Measurements from ENCODE around the gene NBPF3.
"Not testable (repeated sequence)": the region's sequence is repeated elsewhere in the genome, so short reads cannot be mapped to it uniquely, and the experiment has no call there.

Gene NBPF3

DNA sequence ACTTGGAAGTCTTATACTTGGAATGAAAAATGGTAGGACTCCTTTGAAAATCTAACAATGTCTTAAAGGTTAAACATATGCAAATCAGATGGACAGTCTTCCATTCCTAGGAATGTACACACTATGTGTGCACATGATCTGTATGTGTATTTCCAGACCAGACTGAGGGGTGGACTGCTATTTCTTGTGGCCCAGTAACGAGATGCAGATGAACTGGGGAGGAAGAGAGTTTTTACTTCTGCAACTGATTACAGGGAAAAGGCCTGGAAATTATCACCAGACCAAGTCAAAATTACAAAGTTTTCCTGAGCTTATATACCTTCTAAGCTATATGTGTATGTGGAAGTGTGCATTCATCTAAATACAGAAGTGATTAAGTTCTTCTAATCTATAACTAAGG, 17.7 kb downstream of the NBPF3 start:
- Histone ChIP-seq H2AFZ (ENCODE audit: low read depth) (no peak overlapping the region), H3K27ac (no peak overlapping the region), H4K20me1 (ENCODE audit: insufficient read depth) (no peaks in the 10 kb centered on the region), H3K27me3 (ENCODE audit: insufficient read depth, low read depth) (no peaks in the 10 kb centered on the region), H3K4me2 (no peak overlapping the region), H3K79me2 (ENCODE audit: insufficient read depth, low read depth) (no peaks in the 10 kb centered on the region), H3K36me3 (ENCODE audit: insufficient read depth) (no peaks in the 10 kb centered on the region), H3K4me3 (IDR thresholded peaks at IDR 0.05; ENCODE audit: insufficient read depth, low read depth, low read length) (no peak overlapping the region), H3K9ac (no peak overlapping the region), H3K4me1 (ENCODE audit: low read depth, poor library complexity, severe bottlenecking) (no peaks in the 10 kb centered on the region)
- TF ChIP-seq, protein P1, sequence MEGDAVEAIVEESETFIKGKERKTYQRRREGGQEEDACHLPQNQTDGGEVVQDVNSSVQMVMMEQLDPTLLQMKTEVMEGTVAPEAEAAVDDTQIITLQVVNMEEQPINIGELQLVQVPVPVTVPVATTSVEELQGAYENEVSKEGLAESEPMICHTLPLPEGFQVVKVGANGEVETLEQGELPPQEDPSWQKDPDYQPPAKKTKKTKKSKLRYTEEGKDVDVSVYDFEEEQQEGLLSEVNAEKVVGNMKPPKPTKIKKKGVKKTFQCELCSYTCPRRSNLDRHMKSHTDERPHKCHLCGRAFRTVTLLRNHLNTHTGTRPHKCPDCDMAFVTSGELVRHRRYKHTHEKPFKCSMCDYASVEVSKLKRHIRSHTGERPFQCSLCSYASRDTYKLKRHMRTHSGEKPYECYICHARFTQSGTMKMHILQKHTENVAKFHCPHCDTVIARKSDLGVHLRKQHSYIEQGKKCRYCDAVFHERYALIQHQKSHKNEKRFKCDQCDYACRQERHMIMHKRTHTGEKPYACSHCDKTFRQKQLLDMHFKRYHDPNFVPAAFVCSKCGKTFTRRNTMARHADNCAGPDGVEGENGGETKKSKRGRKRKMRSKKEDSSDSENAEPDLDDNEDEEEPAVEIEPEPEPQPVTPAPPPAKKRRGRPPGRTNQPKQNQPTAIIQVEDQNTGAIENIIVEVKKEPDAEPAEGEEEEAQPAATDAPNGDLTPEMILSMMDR (conservative IDR thresholded peaks at IDR 0.05; ENCODE audit: low read depth, low read length): no peak

- not testable (repeated sequence) for H3K4me2 ChIP-seq; H3K27ac ChIP-seq; H3K27me3 ChIP-seq (ENCODE audit: insufficient read depth, low read depth); H4K20me1 ChIP-seq (ENCODE audit: insufficient read depth); H3K36me3 ChIP-seq (ENCODE audit: insufficient read depth); H3K4me3 ChIP-seq (IDR thresholded peaks at IDR 0.05; ENCODE audit: insufficient read depth, low read depth, low read length); H3K9ac ChIP-seq; H3K4me1 ChIP-seq (ENCODE audit: low read depth, poor library complexity, severe bottlenecking); H2AFZ ChIP-seq (ENCODE audit: low read depth); H3K79me2 ChIP-seq (ENCODE audit: insufficient read depth, low read depth)
Measured at GRCh38 chr1:21465127-21465526, 25.2 kb downstream of the NBPF3 start.

- H3K4me2 ChIP-seq; H3K36me3 ChIP-seq (ENCODE audit: insufficient read depth); H3K4me1 ChIP-seq (ENCODE audit: low read depth, poor library complexity, severe bottlenecking); H3K4me3 ChIP-seq (IDR thresholded peaks at IDR 0.05; ENCODE audit: insufficient read depth, low read depth, low read length); H3K9ac ChIP-seq; H3K27ac ChIP-seq; H3K27me3 ChIP-seq (ENCODE audit: insufficient read depth, low read depth); H3K79me2 ChIP-seq (ENCODE audit: insufficient read depth, low read depth); H4K20me1 ChIP-seq (ENCODE audit: insufficient read depth); H2AFZ ChIP-seq (ENCODE audit: low read depth): not testable (repeated sequence)
Measured at GRCh38 chr1:21467946-21468345, 28.0 kb downstream of the NBPF3 start.

GRCh38 chr1:21468599-21468998, 28.7 kb downstream of the NBPF3 start:
- no peak overlapping the region for H3K4me2 ChIP-seq
- H3K9ac ChIP-seq: no peak overlapping the region
- no peaks in the 10 kb centered on the region for H3K4me1 ChIP-seq (ENCODE audit: low read depth, poor library complexity, severe bottlenecking)
- no peak overlapping the region for H2AFZ ChIP-seq (ENCODE audit: low read depth)
- no peaks in the 10 kb centered on the region for H4K20me1 ChIP-seq (ENCODE audit: insufficient read depth)
- no peaks in the 10 kb centered on the region for H3K36me3 ChIP-seq (ENCODE audit: insufficient read depth)
- H3K79me2 ChIP-seq (ENCODE audit: insufficient read depth, low read depth): no peaks in the 10 kb centered on the region
- H3K27me3 ChIP-seq (ENCODE audit: insufficient read depth, low read depth): no peaks in the 10 kb centered on the region
- no peak overlapping the region for H3K4me3 ChIP-seq (IDR thresholded peaks at IDR 0.05; ENCODE audit: insufficient read depth, low read depth, low read length)
- TF ChIP-seq, protein P1 (conservative IDR thresholded peaks at IDR 0.05; ENCODE audit: low read depth, low read length): no peak
- no peak overlapping the region for H3K27ac ChIP-seq

GRCh38 chr1:21469581-21469980, 29.6 kb downstream of the NBPF3 start:
- Histone ChIP-seq H3K4me3 (IDR thresholded peaks at IDR 0.05; ENCODE audit: insufficient read depth, low read depth, low read length) (no peak overlapping the region), H3K27me3 (ENCODE audit: insufficient read depth, low read depth) (no peaks in the 10 kb centered on the region), H3K27ac (no peak overlapping the region), H3K4me2 (no peak overlapping the region), H3K9ac (no peak overlapping the region), H3K36me3 (ENCODE audit: insufficient read depth) (no peaks in the 10 kb centered on the region), H3K79me2 (ENCODE audit: insufficient read depth, low read depth) (no peaks in the 10 kb centered on the region), H4K20me1 (ENCODE audit: insufficient read depth) (no peaks in the 10 kb centered on the region), H3K4me1 (ENCODE audit: low read depth, poor library complexity, severe bottlenecking) (no peaks in the 10 kb centered on the region), H2AFZ (ENCODE audit: low read depth) (no peak overlapping the region)
- TF ChIP-seq, protein P1 (conservative IDR thresholded peaks at IDR 0.05; ENCODE audit: low read depth, low read length): no peak

Measured in KMS-11 (cell line).